Activated CD8-positive, alpha-beta memory T cell treated with anti-CD3 and anti-CD28 coated beads, Interleukin-2, amount 50 U/mL, for 1 hour (primary cell): ENCODE measurements around the gene CFAP70.
"Not testable (repeated sequence)": the region's sequence is repeated elsewhere in the genome, so short reads cannot be mapped to it uniquely, and the experiment has no call there.

Experiments used
- DNase-seq: peaks from one replicate; pipeline ENCODE4 v3.0.0-alpha.2; 2020; ENCODE audit errors: extremely low read depth

The CFAP70 gene

GRCh38 chr10:73358331-73359279 is at the start of gene CFAP70:
CFAP70 (minus strand) TSS chr10:73358864; CDS start chr10:73354796, 4,068 bp downstream.
- peak; percentile 88 for DNase-seq

GRCh38 chr10:73408061-73408460 is 49.4 kb upstream of the CFAP70 start:
- DNase-seq, result no peak

- no peak for DNase-seq
These were observed 48.8 kb upstream of the CFAP70 start for GRCh38 chr10:73407495-73407894.

- DNase-seq, result no peak
These were observed 48.2 kb upstream of the CFAP70 start for GRCh38 chr10:73406846-73407245.

- DNase-seq, result no peak
These were observed 46.9 kb upstream of the CFAP70 start for GRCh38 chr10:73405556-73405955.

GRCh38 chr10:73404690-73405089 is 46.0 kb upstream of the CFAP70 start:
- DNase-seq, result no peak

GRCh38 chr10:73401636-73402035 is 43.0 kb upstream of the CFAP70 start:
- no peak for DNase-seq

- DNase-seq, result no peak
These were observed 40.4 kb upstream of the CFAP70 start for GRCh38 chr10:73399063-73399462.

GRCh38 chr10:73398024-73398423 is 39.4 kb upstream of the CFAP70 start:
- DNase-seq, result no peak

GRCh38 chr10:73394325-73394724 is 35.7 kb upstream of the CFAP70 start:
- DNase-seq, result not testable (repeated sequence)

- DNase-seq, result no peak
These were observed 29.6 kb upstream of the CFAP70 start for GRCh38 chr10:73388228-73388627.

GRCh38 chr10:73386583-73386982 is 27.9 kb upstream of the CFAP70 start:
- DNase-seq, result no peak

GRCh38 chr10:73379064-73379748 is 20.5 kb upstream of the CFAP70 start:
- DNase-seq, result no peak

GRCh38 chr10:73376679-73377078 is 18.0 kb upstream of the CFAP70 start:
- DNase-seq, result no peak

GRCh38 chr10:73368238-73368637 is 9.6 kb upstream of the CFAP70 start:
- no peak for DNase-seq

GRCh38 chr10:73366381-73367298 is 8.0 kb upstream of the CFAP70 start:
- DNase-seq, result no peak

GRCh38 chr10:73364964-73365363 is 6.3 kb upstream of the CFAP70 start:
- DNase-seq, result no peak

- DNase-seq, result no peak
These were observed 828 bp upstream of the CFAP70 start for GRCh38 chr10:73359492-73359891.

GRCh38 chr10:73357821-73358220 is 843 bp downstream of the CFAP70 start:
- DNase-seq, result no peak

- no peak for DNase-seq
These were observed 1.5 kb downstream of the CFAP70 start for GRCh38 chr10:73357166-73357565.

GRCh38 chr10:73344269-73344668 is 14.4 kb downstream of the CFAP70 start:
- DNase-seq, result no peak

GRCh38 chr10:73340121-73340520 is 18.5 kb downstream of the CFAP70 start:
- DNase-seq, result no peak
